ENCODE data around the gene SWAP70. TPM values are rescaled to one million over a fixed set of nuclear protein-coding genes. Genes with fewer than 3 reads are reported as not detected.

SWAP70 gene
- total RNA-seq, 1 donor from 2014 or later = 8.4 TPM

- Mint-ChIP-seq H3K9me3 (no peaks in the 10 kb centered on the region), H3K36me3 (ENCODE audit: low read depth) (no peaks in the 10 kb centered on the region), H3K27me3 (ENCODE audit: low read depth) (no peaks in the 10 kb centered on the region), H3K27ac (no peak overlapping the region), H3K4me1 (ENCODE audit: low read depth) (peaks cover 14% of the 10 kb centered on the region), H3K4me3 (ENCODE audit: low read depth) (no peak overlapping the region)
- intact Hi-C loops (cut with micrococcal nuclease) = no loop called here
- no peak for DNase-seq (ENCODE audit: low spot score)
Measured at GRCh38 chr11:9765320-9766101, 101.6 kb downstream of the SWAP70 start.

DNA sequence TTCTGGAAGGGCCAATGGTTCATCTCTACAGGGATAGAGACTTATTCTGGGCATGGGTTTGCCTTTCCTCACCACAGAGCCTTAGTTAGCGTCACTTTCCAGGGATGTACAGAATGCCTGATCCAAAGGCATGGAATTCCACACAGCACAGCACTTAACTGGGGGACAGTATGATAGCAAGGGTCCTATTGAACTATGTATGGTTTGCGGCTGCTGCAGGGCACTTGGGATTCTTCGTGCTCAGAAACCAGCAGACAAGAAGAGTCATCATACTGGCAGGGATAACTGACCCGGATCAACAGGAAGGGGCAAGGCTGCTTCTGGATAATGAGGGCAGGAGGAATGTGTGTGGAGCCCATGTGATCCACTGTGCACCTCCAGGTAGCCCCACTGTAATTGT, 105.7 kb downstream of the SWAP70 start:
- Mint-ChIP-seq H3K9me3 (no peaks in the 10 kb centered on the region), H3K27me3 (ENCODE audit: low read depth) (no peaks in the 10 kb centered on the region), H3K4me3 (ENCODE audit: low read depth) (no peak overlapping the region), H3K36me3 (ENCODE audit: low read depth) (no peaks in the 10 kb centered on the region), H3K27ac (no peak overlapping the region), H3K4me1 (ENCODE audit: low read depth) (peaks cover 9% of the 10 kb centered on the region)
- intact Hi-C loops (cut with micrococcal nuclease) = no loop called here
- no peak for DNase-seq (ENCODE audit: low spot score)

- H3K36me3 Mint-ChIP-seq (ENCODE audit: low read depth) = no peaks in the 10 kb centered on the region
- H3K27me3 Mint-ChIP-seq (ENCODE audit: low read depth) = no peaks in the 10 kb centered on the region
- H3K27ac Mint-ChIP-seq = no peak overlapping the region
- DNase-seq (ENCODE audit: low spot score) = no peak
- no peak overlapping the region for H3K4me3 Mint-ChIP-seq (ENCODE audit: low read depth)
- intact Hi-C loops (cut with micrococcal nuclease) = no loop called here
- H3K4me1 Mint-ChIP-seq (ENCODE audit: low read depth) = peaks cover 9% of the 10 kb centered on the region
- no peaks in the 10 kb centered on the region for H3K9me3 Mint-ChIP-seq
Measured at GRCh38 chr11:9771071-9771511, 107.2 kb downstream of the SWAP70 start.

DNA sequence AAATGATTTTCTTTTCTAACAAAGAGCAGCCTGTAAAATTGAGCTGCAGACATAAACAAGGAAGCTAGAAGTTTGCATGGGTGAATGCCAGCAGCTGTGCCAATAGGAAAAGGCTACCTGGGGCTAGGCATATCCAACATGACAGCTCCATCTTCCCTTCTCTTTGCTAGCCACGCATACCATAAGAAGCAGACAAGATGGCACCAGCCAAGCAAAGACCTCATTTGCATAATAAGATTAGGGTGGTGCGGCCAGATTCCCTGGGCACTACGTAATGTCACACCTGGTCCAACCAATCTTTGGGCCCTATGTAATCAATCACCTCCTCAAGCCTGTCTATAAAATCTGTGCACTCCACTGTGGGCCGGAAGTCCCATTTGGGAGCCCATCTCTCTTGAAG, 108.3 kb downstream of the SWAP70 start:
- Mint-ChIP-seq H3K27ac (no peak overlapping the region), H3K4me3 (ENCODE audit: low read depth) (no peak overlapping the region), H3K36me3 (ENCODE audit: low read depth) (no peaks in the 10 kb centered on the region), H3K4me1 (ENCODE audit: low read depth) (peaks cover 4% of the 10 kb centered on the region), H3K27me3 (ENCODE audit: low read depth) (no peaks in the 10 kb centered on the region), H3K9me3 (no peaks in the 10 kb centered on the region)
- DNase-seq (ENCODE audit: low spot score) = no peak
- intact Hi-C loops (cut with micrococcal nuclease) = no loop called here

- Mint-ChIP-seq H3K4me1 (ENCODE audit: low read depth) (no peaks in the 10 kb centered on the region), H3K36me3 (ENCODE audit: low read depth) (no peaks in the 10 kb centered on the region), H3K27ac (no peak overlapping the region), H3K4me3 (ENCODE audit: low read depth) (no peak overlapping the region), H3K9me3 (no peaks in the 10 kb centered on the region), H3K27me3 (ENCODE audit: low read depth) (no peaks in the 10 kb centered on the region)
- DNase-seq (ENCODE audit: low spot score) = no peak
- intact Hi-C loops (cut with micrococcal nuclease) = no loop called here
Measured at GRCh38 chr11:9773524-9773923, 109.6 kb downstream of the SWAP70 start.

- intact Hi-C loops (cut with micrococcal nuclease) = no loop called here
- no peak for DNase-seq (ENCODE audit: low spot score)
- Mint-ChIP-seq H3K27me3 (ENCODE audit: low read depth) (no peaks in the 10 kb centered on the region), H3K27ac (no peak overlapping the region), H3K9me3 (no peaks in the 10 kb centered on the region), H3K36me3 (ENCODE audit: low read depth) (no peaks in the 10 kb centered on the region), H3K4me1 (ENCODE audit: low read depth) (no peaks in the 10 kb centered on the region), H3K4me3 (ENCODE audit: low read depth) (no peak overlapping the region)
Measured at GRCh38 chr11:9774109-9774508, 110.2 kb downstream of the SWAP70 start.

GRCh38 chr11:9774591-9775397, 110.9 kb downstream of the SWAP70 start:
- DNase-seq (ENCODE audit: low spot score) = no peak
- H3K27me3 Mint-ChIP-seq (ENCODE audit: low read depth) = no peaks in the 10 kb centered on the region
- H3K4me3 Mint-ChIP-seq (ENCODE audit: low read depth) = no peak overlapping the region
- intact Hi-C loops (cut with micrococcal nuclease) = no loop called here
- H3K4me1 Mint-ChIP-seq (ENCODE audit: low read depth) = no peaks in the 10 kb centered on the region
- H3K27ac Mint-ChIP-seq = no peak overlapping the region
- H3K36me3 Mint-ChIP-seq (ENCODE audit: low read depth) = no peaks in the 10 kb centered on the region
- H3K9me3 Mint-ChIP-seq = no peaks in the 10 kb centered on the region

DNA sequence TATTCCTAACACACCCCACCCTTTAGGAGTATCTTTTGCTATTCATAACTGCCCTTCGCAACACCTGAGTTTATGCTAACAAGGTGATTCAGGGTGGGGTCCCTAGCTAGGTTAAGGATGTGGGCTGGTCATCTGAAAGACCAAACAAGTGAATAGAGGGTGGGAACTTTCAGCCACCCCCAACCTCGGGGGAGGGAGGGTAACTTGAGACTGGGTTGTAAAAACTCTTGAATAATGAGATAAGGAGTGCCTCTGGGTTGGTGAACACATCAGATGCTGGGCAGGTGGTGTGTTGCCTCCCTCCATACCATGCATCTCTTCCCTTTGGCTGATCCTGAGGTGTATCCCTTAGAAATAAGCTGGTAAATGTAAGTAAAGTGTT, 111.5 kb downstream of the SWAP70 start:
- Mint-ChIP-seq H3K36me3 (ENCODE audit: low read depth) (peaks cover 2% of the 10 kb centered on the region), H3K4me1 (ENCODE audit: low read depth) (no peaks in the 10 kb centered on the region), H3K4me3 (ENCODE audit: low read depth) (no peak overlapping the region), H3K27ac (no peak overlapping the region), H3K27me3 (ENCODE audit: low read depth) (no peaks in the 10 kb centered on the region), H3K9me3 (no peaks in the 10 kb centered on the region)
- intact Hi-C loops (cut with micrococcal nuclease) = no loop called here
- DNase-seq (ENCODE audit: low spot score) = no peak

GRCh38 chr11:9776203-9776602, 112.3 kb downstream of the SWAP70 start:
- Mint-ChIP-seq H3K9me3 (no peaks in the 10 kb centered on the region), H3K27ac (no peak overlapping the region), H3K27me3 (ENCODE audit: low read depth) (no peaks in the 10 kb centered on the region), H3K36me3 (ENCODE audit: low read depth) (peaks cover 5% of the 10 kb centered on the region), H3K4me3 (ENCODE audit: low read depth) (no peak overlapping the region), H3K4me1 (ENCODE audit: low read depth) (no peaks in the 10 kb centered on the region)
- intact Hi-C loops (cut with micrococcal nuclease) = no loop called here
- DNase-seq (ENCODE audit: low spot score) = no peak

- Mint-ChIP-seq H3K36me3 (ENCODE audit: low read depth) (peaks cover 5% of the 10 kb centered on the region), H3K27ac (no peak overlapping the region), H3K27me3 (ENCODE audit: low read depth) (no peaks in the 10 kb centered on the region), H3K4me3 (ENCODE audit: low read depth) (no peak overlapping the region), H3K4me1 (ENCODE audit: low read depth) (peaks cover 4% of the 10 kb centered on the region), H3K9me3 (no peaks in the 10 kb centered on the region)
- intact Hi-C loops (cut with micrococcal nuclease) = no loop called here
- no peak for DNase-seq (ENCODE audit: low spot score)
Measured at GRCh38 chr11:9777066-9777465, 113.2 kb downstream of the SWAP70 start.

GRCh38 chr11:9777525-9777924, 113.6 kb downstream of the SWAP70 start:
- no peaks in the 10 kb centered on the region for H3K9me3 Mint-ChIP-seq
- DNase-seq (ENCODE audit: low spot score) = no peak
- no peak overlapping the region for H3K4me3 Mint-ChIP-seq (ENCODE audit: low read depth)
- no peak overlapping the region for H3K27ac Mint-ChIP-seq
- H3K4me1 Mint-ChIP-seq (ENCODE audit: low read depth) = peaks cover 5% of the 10 kb centered on the region
- no peaks in the 10 kb centered on the region for H3K27me3 Mint-ChIP-seq (ENCODE audit: low read depth)
- intact Hi-C loops (cut with micrococcal nuclease) = no loop called here
- H3K36me3 Mint-ChIP-seq (ENCODE audit: low read depth) = peaks cover 5% of the 10 kb centered on the region

DNA sequence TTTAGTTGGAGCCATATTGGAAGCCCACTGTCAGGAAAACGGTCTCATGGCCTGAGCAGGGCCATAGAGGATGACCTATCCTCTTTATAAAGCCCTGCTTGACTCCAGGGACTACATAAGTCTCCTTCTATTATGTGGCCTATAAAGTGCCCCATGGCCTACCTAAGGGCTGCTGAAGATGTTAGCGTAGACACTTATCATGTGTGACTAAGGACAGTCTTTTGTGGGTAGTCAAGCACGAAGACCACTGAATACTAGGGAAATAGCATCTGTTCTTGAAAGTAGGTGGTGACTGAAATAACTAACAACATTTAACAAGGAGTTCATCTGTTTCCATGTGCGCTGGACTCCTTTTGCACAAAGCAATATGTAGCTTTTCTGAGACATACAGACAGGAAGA, 117.1 kb downstream of the SWAP70 start:
- DNase-seq (ENCODE audit: low spot score) = no peak
- Mint-ChIP-seq H3K4me1 (ENCODE audit: low read depth) (peaks cover 5% of the 10 kb centered on the region), H3K27ac (no peak overlapping the region), H3K36me3 (ENCODE audit: low read depth) (peaks cover 5% of the 10 kb centered on the region), H3K4me3 (ENCODE audit: low read depth) (no peak overlapping the region), H3K9me3 (no peaks in the 10 kb centered on the region), H3K27me3 (ENCODE audit: low read depth) (no peaks in the 10 kb centered on the region)
- intact Hi-C loops (cut with micrococcal nuclease) = no loop called here

- no peak overlapping the region for H3K4me3 Mint-ChIP-seq (ENCODE audit: low read depth)
- intact Hi-C loops (cut with micrococcal nuclease) = no loop called here
- H3K27ac Mint-ChIP-seq = no peak overlapping the region
- H3K9me3 Mint-ChIP-seq = no peaks in the 10 kb centered on the region
- H3K36me3 Mint-ChIP-seq (ENCODE audit: low read depth) = peaks cover 8% of the 10 kb centered on the region
- peaks cover 7% of the 10 kb centered on the region for H3K4me1 Mint-ChIP-seq (ENCODE audit: low read depth)
- no peaks in the 10 kb centered on the region for H3K27me3 Mint-ChIP-seq (ENCODE audit: low read depth)
- DNase-seq (ENCODE audit: low spot score) = no peak
Measured at GRCh38 chr11:9783986-9784385, 120.1 kb downstream of the SWAP70 start.

All from activated T-helper 2 cell treated with anti-CD3 and anti-CD28 coated beads, Interferon-gamma antibody, Interleukin-2, Interleukin-4, amounts not matched to agents 10 μg/mL and 5 μg/mL and 100 μg/mL, durations not matched to agents 14 hours and 24 hours and 36 hours (primary cell).